ENCODE data around the gene PPP3CA.
A peak's percentile ranks its signal among the peaks of the same experiment; 100 is the strongest.

PPP3CA gene

DNA sequence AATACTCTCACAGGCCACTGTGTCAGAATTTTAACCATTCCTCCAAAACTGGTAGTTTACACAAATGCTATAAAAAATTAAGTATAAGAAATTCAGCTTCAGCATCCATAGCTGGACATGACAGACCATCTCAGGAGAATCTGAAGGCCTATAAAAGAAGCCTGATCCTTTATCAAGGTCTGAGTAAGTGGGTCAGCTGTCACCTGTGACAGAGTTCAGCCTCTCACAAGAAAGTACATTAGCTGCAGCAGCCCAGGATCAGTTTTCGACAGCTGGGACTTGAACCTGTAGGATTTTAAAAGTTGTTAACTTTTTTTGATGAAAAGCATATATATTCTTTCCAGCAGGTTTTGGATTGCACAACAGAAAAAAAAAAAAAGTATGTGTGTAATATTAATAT, 60.7 kb downstream of the PPP3CA start:
- H3K36me3 ChIP-seq (ENCODE audit: control insufficient read depth in 1 of 2, insufficient read depth in 2 of 2, low read length in 2 of 2) = no peaks in the 10 kb centered on the region
- H3K27ac ChIP-seq (ENCODE audit: low read depth, low read length) = no peak overlapping the region
- no peak overlapping the region for H3K4me3 ChIP-seq (ENCODE audit: low read depth, low read length)
- no peak overlapping the region for H3K4ac ChIP-seq (ENCODE audit: low read depth, low read length)
- DNase-seq = no peak
- H3K9ac ChIP-seq (ENCODE audit: low read length) = no peak overlapping the region
- H3K79me2 ChIP-seq (ENCODE audit: control insufficient read depth, insufficient read depth, low read length, poor library complexity) = no peaks in the 10 kb centered on the region
- no peak overlapping the region for H2BK5ac ChIP-seq (ENCODE audit: low read depth, low read length, poor library complexity)
- no peak overlapping the region for H3K14ac ChIP-seq (ENCODE audit: low read length)
- no peaks in the 10 kb centered on the region for H3K79me1 ChIP-seq (ENCODE audit: low read length)
- no peak overlapping the region for H4K91ac ChIP-seq (ENCODE audit: low read depth, low read length)
- H4K12ac ChIP-seq (ENCODE audit: low read depth, low read length) = no peak overlapping the region
- no peaks in the 10 kb centered on the region for H3K9me3 ChIP-seq (ENCODE audit: insufficient read depth, low read depth, low read length)
- no peaks in the 10 kb centered on the region for H3K4me1 ChIP-seq (ENCODE audit: control insufficient read depth in 1 of 2, insufficient read depth in 2 of 2, low read length in 2 of 2)
- no peak overlapping the region for H2BK120ac ChIP-seq (ENCODE audit: insufficient read depth, low read length, poor library complexity)
- no CpG with 5 or more reads among the region's 1 CpG for WGBS (ENCODE audit: extremely low coverage, insufficient coverage, insufficient read length)
- no peak overlapping the region for H2AFZ ChIP-seq (ENCODE audit: insufficient read depth, low read length, poor library complexity)
- no peak overlapping the region for H2BK12ac ChIP-seq (ENCODE audit: low read length)
- no peak overlapping the region for H2AK5ac ChIP-seq (ENCODE audit: low read length)
- no peaks in the 10 kb centered on the region for H3K27me3 ChIP-seq (ENCODE audit: insufficient read depth, low read length)
- no peak overlapping the region for H3K23ac ChIP-seq (ENCODE audit: low read length)
- H3K4me2 ChIP-seq (ENCODE audit: low read length) = no peak overlapping the region
- no peak overlapping the region for H3K18ac ChIP-seq (ENCODE audit: low read length)
- H4K8ac ChIP-seq (ENCODE audit: low read depth, low read length) = no peak overlapping the region

DNA sequence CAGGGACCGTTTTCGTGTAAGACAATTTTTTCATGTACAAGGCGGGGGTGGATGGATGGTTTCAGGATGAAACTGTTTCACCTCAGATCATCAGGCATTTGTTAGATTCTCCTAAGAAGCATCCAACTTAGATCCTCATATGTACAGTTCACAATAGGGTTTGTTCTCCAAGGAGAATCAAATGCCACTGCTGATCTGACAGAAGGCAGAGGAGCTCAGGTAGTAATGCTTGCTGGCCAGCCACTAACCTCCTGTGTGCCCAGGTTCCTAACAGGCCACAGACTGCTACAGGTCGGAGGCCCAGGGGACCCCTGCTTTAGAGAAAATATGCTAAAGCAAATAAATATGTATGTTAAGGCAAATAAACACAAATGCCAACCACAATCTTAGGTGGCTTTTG, 61.3 kb downstream of the PPP3CA start:
- H3K4me3 ChIP-seq (ENCODE audit: low read depth, low read length) = no peak overlapping the region
- WGBS (ENCODE audit: extremely low coverage, insufficient coverage, insufficient read length) = no CpG with 5 or more reads among the region's 4 CpGs
- DNase-seq = no peak
- no peak overlapping the region for H2BK5ac ChIP-seq (ENCODE audit: low read depth, low read length, poor library complexity)
- no peak overlapping the region for H3K4ac ChIP-seq (ENCODE audit: low read depth, low read length)
- H2BK12ac ChIP-seq (ENCODE audit: low read length) = no peak overlapping the region
- H4K8ac ChIP-seq (ENCODE audit: low read depth, low read length) = no peak overlapping the region
- no peak overlapping the region for H3K14ac ChIP-seq (ENCODE audit: low read length)
- no peaks in the 10 kb centered on the region for H3K9me3 ChIP-seq (ENCODE audit: insufficient read depth, low read depth, low read length)
- H4K12ac ChIP-seq (ENCODE audit: low read depth, low read length) = no peak overlapping the region
- H2AFZ ChIP-seq (ENCODE audit: insufficient read depth, low read length, poor library complexity) = no peak overlapping the region
- H3K4me1 ChIP-seq (ENCODE audit: control insufficient read depth in 1 of 2, insufficient read depth in 2 of 2, low read length in 2 of 2) = no peaks in the 10 kb centered on the region
- H3K4me2 ChIP-seq (ENCODE audit: low read length) = no peak overlapping the region
- H3K18ac ChIP-seq (ENCODE audit: low read length) = no peak overlapping the region
- no peak overlapping the region for H2AK5ac ChIP-seq (ENCODE audit: low read length)
- no peaks in the 10 kb centered on the region for H3K27me3 ChIP-seq (ENCODE audit: insufficient read depth, low read length)
- H4K91ac ChIP-seq (ENCODE audit: low read depth, low read length) = no peak overlapping the region
- H3K79me1 ChIP-seq (ENCODE audit: low read length) = no peaks in the 10 kb centered on the region
- H2BK120ac ChIP-seq (ENCODE audit: insufficient read depth, low read length, poor library complexity) = no peak overlapping the region
- no peak overlapping the region for H3K9ac ChIP-seq (ENCODE audit: low read length)
- no peak overlapping the region for H3K27ac ChIP-seq (ENCODE audit: low read depth, low read length)
- H3K79me2 ChIP-seq (ENCODE audit: control insufficient read depth, insufficient read depth, low read length, poor library complexity) = no peaks in the 10 kb centered on the region
- no peaks in the 10 kb centered on the region for H3K36me3 ChIP-seq (ENCODE audit: control insufficient read depth in 1 of 2, insufficient read depth in 2 of 2, low read length in 2 of 2)
- no peak overlapping the region for H3K23ac ChIP-seq (ENCODE audit: low read length)

DNA sequence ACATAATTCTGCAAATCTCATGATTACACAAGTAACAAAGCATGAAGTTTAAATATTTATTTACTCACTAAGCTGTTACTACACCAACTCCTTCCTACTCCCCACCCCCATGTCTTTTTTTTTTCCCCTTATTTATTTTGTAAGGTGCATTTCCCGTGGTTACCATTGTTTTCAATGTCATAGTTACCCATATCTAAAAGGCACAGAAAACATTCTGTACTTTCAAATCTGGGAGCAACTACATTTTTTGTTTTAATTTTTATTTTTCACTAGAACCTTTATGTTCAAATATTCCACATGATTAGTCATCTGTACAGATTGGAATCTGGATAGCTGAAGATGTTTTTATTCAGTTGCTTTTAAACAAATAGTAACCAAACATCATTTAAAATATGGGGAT, 62.8 kb downstream of the PPP3CA start:
- Histone ChIP-seq H3K9me3 (ENCODE audit: insufficient read depth, low read depth, low read length) (no peaks in the 10 kb centered on the region), H2BK5ac (ENCODE audit: low read depth, low read length, poor library complexity) (no peak overlapping the region), H3K14ac (ENCODE audit: low read length) (no peak overlapping the region), H3K4ac (ENCODE audit: low read depth, low read length) (no peak overlapping the region), H3K4me1 (ENCODE audit: control insufficient read depth in 1 of 2, insufficient read depth in 2 of 2, low read length in 2 of 2) (no peaks in the 10 kb centered on the region), H4K12ac (ENCODE audit: low read depth, low read length) (no peak overlapping the region), H2BK120ac (ENCODE audit: insufficient read depth, low read length, poor library complexity) (no peak overlapping the region), H3K23ac (ENCODE audit: low read length) (no peak overlapping the region), H2AK5ac (ENCODE audit: low read length) (no peak overlapping the region), H3K36me3 (ENCODE audit: control insufficient read depth in 1 of 2, insufficient read depth in 2 of 2, low read length in 2 of 2) (no peaks in the 10 kb centered on the region), H2AFZ (ENCODE audit: insufficient read depth, low read length, poor library complexity) (no peak overlapping the region), H3K27ac (ENCODE audit: low read depth, low read length) (no peak overlapping the region), H2BK12ac (ENCODE audit: low read length) (no peak overlapping the region), H3K27me3 (ENCODE audit: insufficient read depth, low read length) (no peaks in the 10 kb centered on the region), H3K9ac (ENCODE audit: low read length) (no peak overlapping the region), H4K91ac (ENCODE audit: low read depth, low read length) (no peak overlapping the region), H3K79me1 (ENCODE audit: low read length) (no peaks in the 10 kb centered on the region), H3K18ac (ENCODE audit: low read length) (no peak overlapping the region), H3K4me3 (ENCODE audit: low read depth, low read length) (no peak overlapping the region), H4K8ac (ENCODE audit: low read depth, low read length) (no peak overlapping the region), H3K4me2 (ENCODE audit: low read length) (no peak overlapping the region), H3K79me2 (ENCODE audit: control insufficient read depth, insufficient read depth, low read length, poor library complexity) (no peaks in the 10 kb centered on the region)
- peak in 1 of 2 donors; percentile 23 for DNase-seq
- no CpG with 5 or more reads among the region's 1 CpG for WGBS (ENCODE audit: extremely low coverage, insufficient coverage, insufficient read length)

DNA sequence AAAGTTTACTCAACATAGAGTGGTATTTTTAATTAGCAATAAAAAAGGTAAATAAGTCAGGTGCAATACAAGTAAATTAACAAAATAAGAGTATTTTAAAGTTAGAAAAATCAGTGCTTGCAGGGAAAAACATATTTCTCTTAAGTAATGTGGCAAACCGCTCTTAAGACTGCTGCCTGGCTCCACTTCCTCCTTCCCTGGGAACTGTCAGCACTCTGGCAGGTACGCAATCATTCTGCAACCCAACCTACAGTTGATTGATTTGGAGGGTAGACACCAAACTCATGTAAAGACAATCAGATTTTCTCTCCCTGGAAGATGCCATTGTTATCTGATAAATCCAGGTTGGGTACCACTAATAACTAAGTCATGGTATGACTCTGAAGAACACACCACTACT, 63.9 kb downstream of the PPP3CA start:
- no CpG with 5 or more reads among the region's 2 CpGs for WGBS (ENCODE audit: extremely low coverage, insufficient coverage, insufficient read length)
- Histone ChIP-seq H2BK120ac (ENCODE audit: insufficient read depth, low read length, poor library complexity) (no peak overlapping the region), H3K18ac (ENCODE audit: low read length) (no peak overlapping the region), H3K36me3 (ENCODE audit: control insufficient read depth in 1 of 2, insufficient read depth in 2 of 2, low read length in 2 of 2) (no peaks in the 10 kb centered on the region), H3K4me2 (ENCODE audit: low read length) (no peak overlapping the region), H2BK12ac (ENCODE audit: low read length) (no peak overlapping the region), H3K9ac (ENCODE audit: low read length) (no peak overlapping the region), H3K27ac (ENCODE audit: low read depth, low read length) (no peak overlapping the region), H3K9me3 (ENCODE audit: insufficient read depth, low read depth, low read length) (no peaks in the 10 kb centered on the region), H4K12ac (ENCODE audit: low read depth, low read length) (no peak overlapping the region), H4K8ac (ENCODE audit: low read depth, low read length) (no peak overlapping the region), H3K4me3 (ENCODE audit: low read depth, low read length) (no peak overlapping the region), H3K4me1 (ENCODE audit: control insufficient read depth in 1 of 2, insufficient read depth in 2 of 2, low read length in 2 of 2) (no peaks in the 10 kb centered on the region), H3K79me2 (ENCODE audit: control insufficient read depth, insufficient read depth, low read length, poor library complexity) (no peaks in the 10 kb centered on the region), H2BK5ac (ENCODE audit: low read depth, low read length, poor library complexity) (no peak overlapping the region), H3K23ac (ENCODE audit: low read length) (no peak overlapping the region), H3K27me3 (ENCODE audit: insufficient read depth, low read length) (no peaks in the 10 kb centered on the region), H3K79me1 (ENCODE audit: low read length) (no peaks in the 10 kb centered on the region), H3K14ac (ENCODE audit: low read length) (no peak overlapping the region), H2AK5ac (ENCODE audit: low read length) (no peak overlapping the region), H4K91ac (ENCODE audit: low read depth, low read length) (no peak overlapping the region), H3K4ac (ENCODE audit: low read depth, low read length) (no peak overlapping the region), H2AFZ (ENCODE audit: insufficient read depth, low read length, poor library complexity) (no peak overlapping the region)
- no peak for DNase-seq
